ENCODE measurements around the gene RGL3. TPM values are rescaled to one million over a fixed set of nuclear protein-coding genes. Genes with fewer than 3 reads are reported as not detected.
"Not testable (repeated sequence)": the region's sequence is repeated elsewhere in the genome, so short reads cannot be mapped to it uniquely, and the experiment has no call there.

Gene RGL3, protein sequence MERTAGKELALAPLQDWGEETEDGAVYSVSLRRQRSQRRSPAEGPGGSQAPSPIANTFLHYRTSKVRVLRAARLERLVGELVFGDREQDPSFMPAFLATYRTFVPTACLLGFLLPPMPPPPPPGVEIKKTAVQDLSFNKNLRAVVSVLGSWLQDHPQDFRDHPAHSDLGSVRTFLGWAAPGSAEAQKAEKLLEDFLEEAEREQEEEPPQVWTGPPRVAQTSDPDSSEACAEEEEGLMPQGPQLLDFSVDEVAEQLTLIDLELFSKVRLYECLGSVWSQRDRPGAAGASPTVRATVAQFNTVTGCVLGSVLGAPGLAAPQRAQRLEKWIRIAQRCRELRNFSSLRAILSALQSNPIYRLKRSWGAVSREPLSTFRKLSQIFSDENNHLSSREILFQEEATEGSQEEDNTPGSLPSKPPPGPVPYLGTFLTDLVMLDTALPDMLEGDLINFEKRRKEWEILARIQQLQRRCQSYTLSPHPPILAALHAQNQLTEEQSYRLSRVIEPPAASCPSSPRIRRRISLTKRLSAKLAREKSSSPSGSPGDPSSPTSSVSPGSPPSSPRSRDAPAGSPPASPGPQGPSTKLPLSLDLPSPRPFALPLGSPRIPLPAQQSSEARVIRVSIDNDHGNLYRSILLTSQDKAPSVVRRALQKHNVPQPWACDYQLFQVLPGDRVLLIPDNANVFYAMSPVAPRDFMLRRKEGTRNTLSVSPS
- total RNA-seq = 0.66 and 2.6 TPM in 2 replicates

DNA sequence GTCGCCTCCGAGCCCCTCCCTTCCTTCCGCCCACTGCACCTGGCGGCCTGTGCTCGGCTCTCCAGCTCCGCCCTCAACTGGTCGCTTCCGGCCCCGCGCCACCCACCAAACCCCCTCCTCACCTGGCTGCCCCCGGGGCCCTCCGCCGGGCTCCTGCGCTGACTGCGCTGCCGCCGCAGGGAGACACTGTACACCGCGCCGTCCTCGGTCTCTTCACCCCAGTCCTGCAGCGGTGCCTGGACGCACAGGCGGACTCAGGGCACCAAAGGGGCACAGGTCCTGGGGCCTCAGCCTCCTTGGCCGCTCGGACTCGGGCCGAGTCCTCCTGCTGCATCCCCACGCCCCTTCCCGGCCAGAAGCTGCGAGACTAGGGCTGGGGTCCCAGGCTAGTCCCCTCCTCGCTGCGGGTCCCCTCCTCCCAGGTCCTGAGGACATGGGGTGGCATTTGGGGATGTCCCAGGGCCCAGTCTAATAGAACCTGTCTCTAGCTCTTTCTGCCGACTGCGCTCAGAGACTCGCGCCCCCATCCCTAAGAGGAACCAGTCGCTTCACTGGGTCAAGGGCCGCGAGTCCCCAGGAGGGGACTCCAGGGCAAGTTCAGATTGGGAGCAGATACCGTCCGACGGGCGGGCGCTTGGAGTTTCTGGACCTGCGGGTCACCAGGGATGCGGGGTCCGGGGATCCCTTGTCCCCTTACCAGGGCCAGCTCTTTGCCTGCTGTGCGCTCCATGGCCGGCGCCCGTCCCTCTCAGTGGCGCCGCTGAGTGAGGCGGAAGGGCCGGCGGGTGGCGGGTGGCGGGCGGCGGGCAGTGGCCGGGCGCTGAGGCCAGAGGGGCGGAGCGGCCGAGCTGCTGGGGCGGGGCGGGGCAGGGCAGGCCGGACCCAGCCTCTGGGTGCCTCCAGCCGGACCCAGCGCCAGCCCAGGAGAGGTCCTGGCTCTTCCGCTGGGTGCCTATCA is at the start of gene RGL3:
TSS of gene RGL3 (minus strand) at position 766 of the 958 bp plus-strand sequence. CDS start at position 730, 36 bp downstream.
- DNase-seq (ENCODE audit: low read depth, low spot score) = no peak

DNA sequence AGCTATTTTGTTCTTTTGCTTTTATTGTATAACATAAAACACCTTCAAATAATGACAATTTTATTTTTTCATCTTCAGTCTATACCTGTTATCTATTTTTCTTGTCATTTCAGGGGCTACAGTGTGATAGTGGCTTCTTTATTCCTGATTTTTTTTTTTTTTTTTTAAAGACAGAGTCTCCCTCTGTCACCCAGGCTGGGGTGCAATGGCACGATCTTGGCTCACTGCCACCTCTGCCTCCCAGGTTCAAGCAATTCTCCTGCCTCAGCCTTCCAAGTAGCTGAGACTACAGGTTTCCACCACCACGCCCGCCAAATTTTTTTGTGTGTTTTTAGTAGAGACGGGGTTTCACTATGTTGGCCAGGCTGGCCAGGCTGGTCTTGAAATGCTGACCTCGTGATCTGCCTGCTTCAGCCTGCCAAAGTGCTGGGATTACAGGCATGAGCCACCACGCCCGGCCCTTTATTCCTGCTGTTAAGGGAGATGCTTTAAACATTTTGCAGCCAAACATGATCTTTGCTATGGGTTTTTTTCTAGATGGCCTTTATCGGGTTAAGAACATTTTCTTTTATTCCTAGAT is 49.2 kb upstream of the RGL3 start:
- not testable (repeated sequence) for DNase-seq (ENCODE audit: low read depth, low spot score)

DNA sequence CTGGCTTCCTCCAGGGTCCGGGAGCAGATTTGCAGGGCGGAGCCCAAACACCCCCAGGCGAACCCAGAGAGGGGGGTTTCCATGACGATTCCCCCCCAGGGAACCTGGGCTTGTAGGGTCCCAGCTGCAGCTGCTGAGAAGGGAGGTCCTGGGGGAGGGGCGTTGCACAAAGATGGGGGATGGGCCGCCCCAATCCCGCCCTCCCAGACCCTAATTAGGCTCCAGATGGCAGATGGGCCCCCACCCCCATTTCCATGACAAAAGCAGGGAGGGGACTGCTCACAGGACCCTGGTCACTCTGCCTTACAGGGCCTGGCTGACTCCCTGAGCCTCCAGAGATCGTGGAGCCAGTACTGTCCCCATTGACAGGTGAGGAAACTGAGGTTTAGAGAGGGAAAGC is 46.5 kb upstream of the RGL3 start:
- DNase-seq (ENCODE audit: low read depth, low spot score) = no peak

DNA sequence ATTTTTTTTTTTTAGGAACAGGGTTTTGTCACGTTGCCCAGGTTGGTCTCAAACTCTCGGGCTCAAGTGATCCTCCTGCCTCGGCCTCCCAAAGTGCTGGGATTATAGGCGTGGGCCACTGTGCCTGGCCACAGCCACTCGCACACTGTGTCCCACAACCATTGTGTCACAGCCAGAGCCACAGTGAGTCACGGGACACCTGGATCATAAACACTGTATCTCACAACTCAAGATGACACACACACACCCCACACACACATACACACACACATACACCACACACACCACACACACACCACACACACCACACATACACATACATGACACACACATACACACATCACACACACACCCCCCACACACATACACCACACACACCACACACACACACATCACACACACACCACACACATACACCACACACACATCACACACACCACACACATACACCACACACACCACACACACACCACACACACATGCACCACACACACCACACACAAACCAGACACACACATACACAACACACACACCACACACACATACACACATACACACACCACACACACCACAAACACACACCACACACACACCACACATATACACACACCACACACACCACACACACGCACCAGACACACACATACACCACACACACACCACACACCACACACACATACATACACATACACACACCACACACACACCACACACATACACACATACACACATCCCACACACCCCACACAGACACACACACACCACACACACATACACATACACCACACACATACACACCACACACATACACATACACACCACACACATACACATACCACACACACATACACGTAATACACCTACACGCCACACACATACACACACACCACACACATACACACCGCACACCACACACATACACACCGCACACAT is 45.5 kb upstream of the RGL3 start:
- DNase-seq (ENCODE audit: low read depth, low spot score) = no peak

DNA sequence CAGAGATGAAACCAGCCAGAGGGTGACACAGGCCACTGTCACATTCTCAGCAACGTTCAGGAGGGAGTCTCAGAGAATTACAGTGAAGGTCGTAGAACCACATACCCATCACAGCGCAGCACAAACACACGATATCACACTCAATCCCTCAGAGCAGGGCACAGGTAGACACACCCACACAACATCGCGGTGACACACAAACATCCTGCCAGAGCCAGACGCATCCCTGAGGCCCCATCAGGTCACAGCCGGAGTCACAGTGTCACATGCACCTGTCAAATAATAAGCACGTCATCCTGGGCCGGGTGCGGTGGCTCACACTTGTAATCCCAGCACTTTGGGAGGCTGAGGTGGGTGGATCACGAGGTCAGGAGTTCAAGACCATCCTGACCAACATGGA is 44.3 kb upstream of the RGL3 start:
- DNase-seq (ENCODE audit: low read depth, low spot score) = no peak

DNA sequence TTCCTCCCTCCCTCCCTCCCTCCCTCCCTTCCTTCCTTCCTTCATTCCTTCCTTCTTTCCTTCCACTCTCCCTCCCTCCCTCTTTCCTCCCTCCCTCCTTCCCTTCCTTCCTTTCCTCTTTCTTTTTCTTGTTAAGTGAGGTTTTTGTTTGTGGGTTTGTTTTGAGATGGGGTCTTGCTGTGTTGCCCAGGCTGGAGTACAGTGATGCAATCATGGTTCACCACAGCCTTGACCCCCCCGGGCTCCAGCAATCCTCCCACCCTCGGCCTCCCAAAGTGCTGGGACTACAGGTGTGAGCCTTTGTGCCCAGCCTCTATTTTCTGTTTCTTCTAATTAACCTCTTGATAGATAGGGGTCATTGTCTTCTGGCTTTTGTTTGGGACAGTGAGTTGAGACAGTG is 42.3 kb upstream of the RGL3 start:
- no peak for DNase-seq (ENCODE audit: low read depth, low spot score)

DNA sequence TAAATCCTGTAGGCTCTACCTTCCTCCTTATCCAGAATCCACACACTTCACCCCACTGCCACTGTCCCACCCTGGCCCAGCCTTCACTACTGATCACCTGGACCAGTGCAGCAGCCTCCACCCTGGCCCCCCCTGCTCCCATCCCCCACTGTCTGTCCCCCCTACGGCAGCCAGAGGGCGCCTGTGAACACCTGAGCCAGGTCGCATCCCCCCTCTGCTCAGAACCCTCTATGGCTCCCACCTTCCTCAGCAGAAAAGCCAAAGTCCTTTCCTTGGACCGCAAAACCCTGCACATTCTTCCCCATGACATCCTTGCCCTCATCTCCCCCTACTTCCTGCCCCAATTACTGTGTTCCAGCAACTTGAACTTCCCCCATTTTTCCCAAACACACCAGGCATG is 41.1 kb upstream of the RGL3 start:
- DNase-seq (ENCODE audit: low read depth, low spot score) = no peak

GRCh38 chr19:11458912-11459311 is 39.8 kb upstream of the RGL3 start:
- DNase-seq (ENCODE audit: low read depth, low spot score) = not testable (repeated sequence)

DNA sequence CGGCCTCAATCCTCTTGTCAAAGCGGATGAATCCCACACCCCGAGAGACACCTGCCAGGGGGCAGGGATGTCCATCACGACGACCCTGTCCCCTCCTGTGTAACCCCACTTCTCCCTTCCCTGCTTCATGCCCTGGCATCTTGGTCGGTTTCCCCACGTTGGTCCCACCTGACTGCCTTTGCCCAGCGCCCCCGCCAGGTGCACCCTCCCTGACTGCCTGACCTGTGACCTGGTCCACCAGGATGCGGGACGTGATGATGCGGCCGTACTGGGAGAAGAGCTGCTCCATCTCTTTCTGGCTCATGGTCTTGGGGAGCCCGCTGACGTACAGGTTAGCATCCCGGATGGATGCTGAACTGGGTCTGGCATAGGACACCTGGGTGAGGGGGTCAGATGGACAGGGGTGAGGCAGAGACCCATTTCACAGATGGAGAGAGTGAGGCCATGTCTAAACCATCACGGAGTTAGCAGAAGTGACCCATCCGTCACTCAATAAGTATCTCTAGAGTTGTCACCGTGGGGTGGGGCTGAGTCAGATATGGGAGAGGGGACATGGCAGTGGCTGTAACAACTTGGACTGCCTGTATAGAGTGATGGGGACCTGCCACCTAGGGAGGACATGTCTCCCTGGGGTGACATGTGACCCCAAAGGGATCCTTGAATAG is 39.3 kb upstream of the RGL3 start:
- DNase-seq (ENCODE audit: low read depth, low spot score) = no peak

GRCh38 chr19:11457831-11458230 is 38.7 kb upstream of the RGL3 start:
- no peak for DNase-seq (ENCODE audit: low read depth, low spot score)

DNA sequence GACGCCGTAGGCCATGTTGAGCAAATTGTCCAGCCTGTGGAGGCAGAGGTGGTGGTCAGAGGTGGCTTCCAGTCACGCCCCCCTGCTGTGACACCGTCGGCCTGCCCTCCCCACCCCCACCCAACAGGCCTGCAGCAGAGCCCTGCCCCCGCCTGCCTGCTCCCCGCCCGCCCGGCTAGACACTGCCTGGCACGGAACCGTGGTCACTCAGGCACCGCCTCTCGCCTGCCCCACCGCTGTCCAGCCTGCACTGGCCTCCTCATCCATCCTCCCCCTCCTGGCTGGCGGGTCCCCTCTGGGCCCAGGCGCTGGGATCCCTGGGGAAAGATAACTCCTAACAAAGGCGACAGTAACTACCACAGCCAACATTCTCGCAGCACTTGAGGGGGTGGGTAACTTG is 38.0 kb upstream of the RGL3 start:
- DNase-seq (ENCODE audit: low read depth, low spot score) = no peak

GRCh38 chr19:11456659-11457058 is 37.5 kb upstream of the RGL3 start:
- DNase-seq (ENCODE audit: low read depth, low spot score) = no peak

DNA sequence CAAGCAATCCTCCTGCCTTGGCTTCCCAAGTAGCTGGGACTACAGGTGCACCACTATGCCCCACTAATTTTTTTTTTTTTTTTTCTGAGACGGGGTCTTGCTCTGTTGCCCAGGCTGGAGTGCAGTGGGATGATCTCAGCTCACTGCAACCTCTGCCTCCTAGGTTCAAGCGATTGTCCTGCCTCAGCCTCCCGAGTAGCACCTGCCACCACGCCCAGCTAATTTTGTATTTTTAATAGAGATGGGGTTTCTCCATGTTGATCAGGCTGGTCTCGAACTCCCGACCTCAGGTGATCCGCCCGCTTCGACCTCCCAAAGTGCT is 36.1 kb upstream of the RGL3 start:
- DNase-seq (ENCODE audit: low read depth, low spot score) = not testable (repeated sequence)

GRCh38 chr19:11453468-11454341 is 34.6 kb upstream of the RGL3 start:
- DNase-seq (ENCODE audit: low read depth, low spot score) = no peak

- DNase-seq (ENCODE audit: low read depth, low spot score) = no peak
Measured at GRCh38 chr19:11452620-11453310, 33.7 kb upstream of the RGL3 start.

DNA sequence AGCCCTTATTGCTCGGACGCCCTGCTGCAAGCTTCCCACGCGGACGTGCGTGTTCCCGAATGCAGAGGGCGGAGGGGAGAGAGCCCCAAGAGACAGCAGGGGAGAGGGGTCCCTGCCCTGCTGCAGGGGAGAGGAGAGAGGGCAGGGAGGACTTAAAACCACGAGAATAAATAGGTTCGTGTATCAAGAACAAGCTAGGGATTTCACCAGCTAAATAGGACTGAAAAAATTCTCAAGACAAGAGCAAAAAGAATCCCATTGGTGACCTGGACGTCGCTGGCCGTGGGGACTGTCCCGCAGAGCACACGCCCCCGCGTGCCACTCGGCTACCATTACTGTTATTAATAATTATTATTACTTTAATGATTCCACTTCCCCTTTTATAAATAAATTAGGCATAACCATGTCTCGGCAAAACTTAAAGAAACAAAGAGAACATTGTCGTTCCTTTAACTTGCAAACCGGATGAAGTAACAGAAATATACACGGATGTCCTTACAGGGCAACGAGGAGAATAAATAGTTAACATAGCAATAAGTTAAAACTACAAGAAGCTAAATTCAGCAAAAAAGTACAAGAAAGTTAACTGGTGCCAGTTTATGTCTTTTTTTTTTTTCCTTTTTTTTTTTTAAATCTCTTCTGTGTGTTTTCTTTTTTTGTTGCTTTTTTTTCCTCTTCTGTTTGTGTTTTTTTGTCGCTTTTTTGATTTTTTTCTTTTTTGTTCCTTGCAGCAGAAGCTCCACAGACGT is 32.9 kb upstream of the RGL3 start:
- DNase-seq (ENCODE audit: low read depth, low spot score) = no peak

DNA sequence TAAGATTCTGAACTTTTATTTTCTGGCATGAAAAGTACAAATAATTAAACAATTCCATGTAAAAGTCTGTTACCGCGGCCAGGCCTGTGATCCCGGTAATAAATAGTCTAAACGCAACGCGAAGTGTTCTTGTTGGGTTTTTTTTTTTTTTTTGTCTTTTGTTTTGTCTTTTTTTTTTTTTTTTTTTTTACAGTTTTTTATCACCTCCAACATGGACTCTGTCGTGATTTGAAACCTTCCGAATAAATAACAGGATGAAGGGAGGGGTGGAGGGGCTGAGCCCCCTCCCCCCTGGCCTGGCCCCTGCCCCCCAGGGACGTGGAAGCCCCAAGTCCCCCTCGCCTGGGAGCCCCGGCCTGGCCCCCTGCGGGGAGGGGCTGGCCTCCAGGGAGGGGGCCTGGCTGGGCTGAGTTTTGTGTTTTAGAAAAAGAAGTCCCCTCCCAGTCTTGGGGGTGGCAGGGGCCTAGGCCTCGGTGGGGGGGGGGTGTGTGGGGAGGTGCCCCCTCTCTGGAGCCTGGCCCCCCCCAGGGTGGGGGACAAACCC is 32.3 kb upstream of the RGL3 start:
- DNase-seq (ENCODE audit: low read depth, low spot score) = no peak

All from pulmonary artery endothelial cell (primary cell).